Endothelial cell (in vitro differentiated cells): ENCODE results near the gene HEATR3. TPM values are rescaled to one million over a fixed set of nuclear protein-coding genes. Genes with fewer than 3 reads are reported as not detected.

ENCODE experiments used
- DNase-seq: peaks from one replicate; pipeline ENCODE4 v3.0.0; 2021; ENCODE audit warnings: low spot score
- H3K27ac Mint-ChIP-seq: one replicate; pipeline ENCODE4 v1.8.0; 2021; ENCODE audit warnings: mixed read lengths, inconsistent platforms; ENCODE audit not compliant: unreplicated experiment
- H3K27me3 Mint-ChIP-seq: one replicate; pipeline ENCODE4 v1.8.0; 2021; ENCODE audit warnings: mild to moderate bottlenecking, moderate library complexity, mixed read lengths, inconsistent platforms; ENCODE audit not compliant: unreplicated experiment
- H3K36me3 Mint-ChIP-seq: one replicate; pipeline ENCODE4 v1.8.0; 2021; ENCODE audit warnings: mild to moderate bottlenecking, low read depth, mixed read lengths, inconsistent platforms; ENCODE audit not compliant: unreplicated experiment
- H3K4me1 Mint-ChIP-seq: one replicate; pipeline ENCODE4 v1.8.0; 2021; ENCODE audit warnings: mild to moderate bottlenecking, mixed read lengths, inconsistent platforms; ENCODE audit not compliant: unreplicated experiment
- H3K4me3 Mint-ChIP-seq: one replicate; pipeline ENCODE4 v1.8.0; 2021; ENCODE audit warnings: mild to moderate bottlenecking, mixed read lengths, inconsistent platforms; ENCODE audit not compliant: unreplicated experiment
- H3K9me3 Mint-ChIP-seq: one replicate; pipeline ENCODE4 v1.8.0; 2021; ENCODE audit warnings: mixed read lengths, inconsistent platforms; ENCODE audit not compliant: unreplicated experiment
- total RNA-seq: library from RNA; stranded (reverse); fragmentation: NEBNext Ultra II Directional; extraction: Animal tissue kit (Norgen Biotek cat#: 25700); gene quantifications from one replicate; pipeline ENCODE4 v1.2.1, GENCODE V29; 2021; ENCODE audit not compliant: unreplicated experiment
- TF ChIP-seq, protein P1 (sequence below): fragments of 200-600 bp; sonication (generic); IDR thresholded peaks from one replicate; pipeline ENCODE4 v1.5.0; 2021; ENCODE audit warnings: antibody characterized with exemption; ENCODE audit not compliant: unreplicated experiment

Gene HEATR3
- total RNA-seq, 1 donor from 2014 or later = 10.3 TPM

- no peak for DNase-seq
- TF ChIP-seq, protein P1, sequence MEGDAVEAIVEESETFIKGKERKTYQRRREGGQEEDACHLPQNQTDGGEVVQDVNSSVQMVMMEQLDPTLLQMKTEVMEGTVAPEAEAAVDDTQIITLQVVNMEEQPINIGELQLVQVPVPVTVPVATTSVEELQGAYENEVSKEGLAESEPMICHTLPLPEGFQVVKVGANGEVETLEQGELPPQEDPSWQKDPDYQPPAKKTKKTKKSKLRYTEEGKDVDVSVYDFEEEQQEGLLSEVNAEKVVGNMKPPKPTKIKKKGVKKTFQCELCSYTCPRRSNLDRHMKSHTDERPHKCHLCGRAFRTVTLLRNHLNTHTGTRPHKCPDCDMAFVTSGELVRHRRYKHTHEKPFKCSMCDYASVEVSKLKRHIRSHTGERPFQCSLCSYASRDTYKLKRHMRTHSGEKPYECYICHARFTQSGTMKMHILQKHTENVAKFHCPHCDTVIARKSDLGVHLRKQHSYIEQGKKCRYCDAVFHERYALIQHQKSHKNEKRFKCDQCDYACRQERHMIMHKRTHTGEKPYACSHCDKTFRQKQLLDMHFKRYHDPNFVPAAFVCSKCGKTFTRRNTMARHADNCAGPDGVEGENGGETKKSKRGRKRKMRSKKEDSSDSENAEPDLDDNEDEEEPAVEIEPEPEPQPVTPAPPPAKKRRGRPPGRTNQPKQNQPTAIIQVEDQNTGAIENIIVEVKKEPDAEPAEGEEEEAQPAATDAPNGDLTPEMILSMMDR = no peak
- Mint-ChIP-seq H3K27me3 (peaks cover 1% of the 10 kb centered on the region), H3K4me1 (peaks cover 8% of the 10 kb centered on the region), H3K9me3 (no peaks in the 10 kb centered on the region), H3K27ac (no peak overlapping the region), H3K36me3 (no peaks in the 10 kb centered on the region), H3K4me3 (no peak overlapping the region)
Measured at GRCh38 chr16:50040710-50041109, 25.1 kb upstream of the HEATR3 start.

DNA sequence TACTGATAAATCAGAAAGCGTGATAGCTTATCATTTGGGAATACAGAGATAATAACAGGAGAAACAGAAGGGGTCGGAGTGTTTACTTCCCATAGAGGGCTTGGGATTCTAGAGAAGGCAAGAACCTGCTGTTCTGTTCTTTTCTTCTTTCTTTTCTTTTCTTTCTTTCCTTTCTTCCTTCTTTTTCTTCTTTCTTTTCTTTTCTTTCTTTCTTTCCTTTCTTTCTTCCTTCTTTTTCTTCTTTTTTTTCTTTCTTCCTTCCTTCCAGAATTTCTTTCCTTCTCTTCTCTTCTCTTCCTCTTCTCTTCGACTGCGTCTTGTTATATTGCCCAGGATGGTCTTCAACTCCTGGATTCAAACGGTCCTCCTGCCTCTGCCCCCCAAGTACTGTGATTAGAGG, 22.4 kb upstream of the HEATR3 start:
- Mint-ChIP-seq H3K4me3 (no peak overlapping the region), H3K9me3 (no peaks in the 10 kb centered on the region), H3K27me3 (peaks cover 3% of the 10 kb centered on the region), H3K27ac (no peak overlapping the region), H3K4me1 (peaks cover 6% of the 10 kb centered on the region), H3K36me3 (no peaks in the 10 kb centered on the region)
- TF ChIP-seq, protein P1 = no peak
- DNase-seq = no peak

- TF ChIP-seq, protein P1 = no peak
- Mint-ChIP-seq H3K27ac (no peak overlapping the region), H3K36me3 (no peaks in the 10 kb centered on the region), H3K27me3 (peaks cover 1% of the 10 kb centered on the region), H3K4me3 (no peak overlapping the region), H3K9me3 (no peaks in the 10 kb centered on the region), H3K4me1 (no peaks in the 10 kb centered on the region)
- DNase-seq = no peak
Measured at GRCh38 chr16:50045412-50045811, 20.4 kb upstream of the HEATR3 start.

DNA sequence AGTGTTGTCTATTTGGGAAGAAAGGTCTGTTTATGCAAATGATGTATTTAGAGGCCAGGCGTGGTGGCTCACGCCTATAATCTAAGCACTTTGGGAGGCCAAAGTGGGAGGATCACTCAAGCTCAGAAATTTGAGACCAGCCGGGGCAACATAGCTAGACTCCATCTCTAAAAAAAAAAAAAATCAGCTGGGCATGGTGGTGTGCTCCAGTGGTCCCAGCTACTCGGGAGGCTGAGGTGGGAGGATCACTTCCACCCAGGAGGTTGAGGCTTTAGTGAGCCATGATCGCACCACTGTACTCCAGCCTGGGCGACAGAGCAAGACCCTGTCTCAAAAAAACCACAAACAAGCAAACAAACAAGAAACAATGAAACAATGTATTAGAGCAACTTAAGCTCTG, 18.9 kb upstream of the HEATR3 start:
- TF ChIP-seq, protein P1 = no peak
- H3K36me3 Mint-ChIP-seq = no peaks in the 10 kb centered on the region
- H3K9me3 Mint-ChIP-seq = no peaks in the 10 kb centered on the region
- no peak for DNase-seq
- H3K4me1 Mint-ChIP-seq = no peaks in the 10 kb centered on the region
- H3K27me3 Mint-ChIP-seq = peaks cover 1% of the 10 kb centered on the region
- H3K27ac Mint-ChIP-seq = no peak overlapping the region
- H3K4me3 Mint-ChIP-seq = no peak overlapping the region

- no peaks in the 10 kb centered on the region for H3K4me1 Mint-ChIP-seq
- TF ChIP-seq, protein P1 = no peak
- no peaks in the 10 kb centered on the region for H3K36me3 Mint-ChIP-seq
- no peak for DNase-seq
- peaks cover 1% of the 10 kb centered on the region for H3K27me3 Mint-ChIP-seq
- no peak overlapping the region for H3K4me3 Mint-ChIP-seq
- H3K9me3 Mint-ChIP-seq = no peaks in the 10 kb centered on the region
- no peak overlapping the region for H3K27ac Mint-ChIP-seq
Measured at GRCh38 chr16:50047864-50048263, 17.9 kb upstream of the HEATR3 start.
